Measurements from ENCODE around the gene ANKS1B.

Gene ANKS1B

GRCh38 chr12:99152337-99152736 lies 832.4 kb downstream of the ANKS1B start:
- no peak for DNase-seq

- no peak for DNase-seq
Measured at GRCh38 chr12:99151744-99152143, 833.0 kb downstream of the ANKS1B start.

- DNase-seq: no peak
Measured at GRCh38 chr12:99147130-99147529, 837.6 kb downstream of the ANKS1B start.

GRCh38 chr12:99146730-99147129 lies 838.0 kb downstream of the ANKS1B start:
- no peak for DNase-seq

- no peak for DNase-seq
Measured at GRCh38 chr12:99146185-99146584, 838.6 kb downstream of the ANKS1B start.

GRCh38 chr12:99142651-99143050 lies 842.1 kb downstream of the ANKS1B start:
- no peak for DNase-seq

GRCh38 chr12:99140017-99140720 lies 844.6 kb downstream of the ANKS1B start:
- DNase-seq: no peak

GRCh38 chr12:99138393-99138792 lies 846.3 kb downstream of the ANKS1B start:
- no peak for DNase-seq

- no peak for DNase-seq
Measured at GRCh38 chr12:99137124-99137855, 847.4 kb downstream of the ANKS1B start.

- DNase-seq: no peak
Measured at GRCh38 chr12:99136516-99136915, 848.2 kb downstream of the ANKS1B start.

- no peak for DNase-seq
Measured at GRCh38 chr12:99135376-99135775, 849.4 kb downstream of the ANKS1B start.

- DNase-seq: no peak
Measured at GRCh38 chr12:99133401-99133800, 851.3 kb downstream of the ANKS1B start.

GRCh38 chr12:99131751-99132199 lies 853.0 kb downstream of the ANKS1B start:
- DNase-seq: no peak

GRCh38 chr12:99130808-99131553 lies 853.8 kb downstream of the ANKS1B start:
- DNase-seq: no peak

GRCh38 chr12:99128246-99128802 lies 856.4 kb downstream of the ANKS1B start:
- DNase-seq: no peak

- no peak for DNase-seq
Measured at GRCh38 chr12:99122959-99123358, 861.8 kb downstream of the ANKS1B start.

- no peak for DNase-seq
Measured at GRCh38 chr12:99122496-99122895, 862.2 kb downstream of the ANKS1B start.

- DNase-seq: no peak
Measured at GRCh38 chr12:99121546-99121945, 863.2 kb downstream of the ANKS1B start.

GRCh38 chr12:99119943-99120342 lies 864.8 kb downstream of the ANKS1B start:
- no peak for DNase-seq

- no peak for DNase-seq
Measured at GRCh38 chr12:99119449-99119848, 865.3 kb downstream of the ANKS1B start.

- no peak for DNase-seq
Measured at GRCh38 chr12:99111600-99111999, 873.1 kb downstream of the ANKS1B start.

- DNase-seq: no peak
Measured at GRCh38 chr12:99110868-99111267, 873.9 kb downstream of the ANKS1B start.

GRCh38 chr12:99110212-99110611 lies 874.5 kb downstream of the ANKS1B start:
- DNase-seq: no peak
